ENCODE data around the gene CA5A. TPM values are rescaled to one million over a fixed set of nuclear protein-coding genes. Genes with fewer than 3 reads are reported as not detected.

CA5A gene
- total RNA-seq, 1 donor from 2014 or later: not detected

DNA sequence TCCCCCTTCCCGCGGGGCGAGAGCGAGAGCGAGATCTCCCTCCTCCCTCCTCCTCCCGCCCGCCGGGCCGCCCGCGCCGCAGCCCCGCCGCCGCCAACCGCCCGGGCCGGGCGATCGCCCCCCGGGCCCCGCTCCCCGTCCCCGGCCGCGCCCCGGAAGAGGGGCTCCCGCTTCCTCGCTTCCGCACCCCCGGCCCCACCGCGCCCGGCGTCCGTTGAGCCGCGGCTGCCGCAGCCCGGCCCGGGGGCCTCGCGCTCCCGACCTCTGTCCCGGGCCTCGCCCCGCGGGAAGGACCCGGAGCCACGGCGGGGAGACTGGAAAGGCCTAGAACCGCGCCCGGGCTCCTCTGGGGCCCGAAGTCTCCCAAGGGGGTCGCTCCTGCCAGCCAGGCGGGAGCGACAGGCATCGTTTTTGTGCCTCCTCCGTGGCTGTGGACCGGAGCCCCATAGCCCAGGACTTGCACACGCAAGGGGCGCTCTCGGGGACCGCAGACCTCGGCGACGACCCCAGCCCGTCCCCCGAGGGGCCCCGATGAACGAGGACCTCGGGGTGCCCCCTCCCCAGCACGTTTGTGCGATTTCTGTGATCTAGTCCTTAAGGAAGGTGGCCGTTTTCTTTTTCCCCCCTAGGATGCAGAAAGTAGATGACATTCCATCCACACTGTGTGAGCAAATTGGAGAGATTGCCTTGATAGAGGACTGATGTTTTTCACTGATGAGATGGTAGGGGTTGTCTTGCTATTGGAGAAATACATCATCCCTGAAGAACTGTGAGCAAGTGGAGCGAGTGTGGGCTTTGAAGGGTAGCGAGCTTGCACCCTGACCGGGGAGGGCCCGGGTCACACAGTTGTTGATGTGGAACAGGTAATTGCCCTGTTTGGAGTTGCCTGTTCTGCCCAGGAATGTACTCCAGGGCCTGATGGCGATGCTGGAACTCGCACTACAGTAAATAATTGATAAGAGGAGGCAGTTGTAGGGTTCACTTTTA is 15.5 kb upstream of the CA5A start:
- Histone ChIP-seq H3K9me3 (no peaks in the 10 kb centered on the region), H3K27me3 (no peaks in the 10 kb centered on the region), H3K27ac (peak overlapping the region; percentile 98), H3K36me3 (no peaks in the 10 kb centered on the region), H3K4me3 (peak overlapping the region; percentile 98), H3K4me1 (peaks cover 41% of the 10 kb centered on the region)
- intact Hi-C loops (cut with DNase I): no loop called here
- TF ChIP-seq, protein P1, sequence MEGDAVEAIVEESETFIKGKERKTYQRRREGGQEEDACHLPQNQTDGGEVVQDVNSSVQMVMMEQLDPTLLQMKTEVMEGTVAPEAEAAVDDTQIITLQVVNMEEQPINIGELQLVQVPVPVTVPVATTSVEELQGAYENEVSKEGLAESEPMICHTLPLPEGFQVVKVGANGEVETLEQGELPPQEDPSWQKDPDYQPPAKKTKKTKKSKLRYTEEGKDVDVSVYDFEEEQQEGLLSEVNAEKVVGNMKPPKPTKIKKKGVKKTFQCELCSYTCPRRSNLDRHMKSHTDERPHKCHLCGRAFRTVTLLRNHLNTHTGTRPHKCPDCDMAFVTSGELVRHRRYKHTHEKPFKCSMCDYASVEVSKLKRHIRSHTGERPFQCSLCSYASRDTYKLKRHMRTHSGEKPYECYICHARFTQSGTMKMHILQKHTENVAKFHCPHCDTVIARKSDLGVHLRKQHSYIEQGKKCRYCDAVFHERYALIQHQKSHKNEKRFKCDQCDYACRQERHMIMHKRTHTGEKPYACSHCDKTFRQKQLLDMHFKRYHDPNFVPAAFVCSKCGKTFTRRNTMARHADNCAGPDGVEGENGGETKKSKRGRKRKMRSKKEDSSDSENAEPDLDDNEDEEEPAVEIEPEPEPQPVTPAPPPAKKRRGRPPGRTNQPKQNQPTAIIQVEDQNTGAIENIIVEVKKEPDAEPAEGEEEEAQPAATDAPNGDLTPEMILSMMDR (IDR thresholded peaks at IDR 0.05): peak; percentile 26
- DNase-seq (no peak), ATAC-seq (no peak)

DNA sequence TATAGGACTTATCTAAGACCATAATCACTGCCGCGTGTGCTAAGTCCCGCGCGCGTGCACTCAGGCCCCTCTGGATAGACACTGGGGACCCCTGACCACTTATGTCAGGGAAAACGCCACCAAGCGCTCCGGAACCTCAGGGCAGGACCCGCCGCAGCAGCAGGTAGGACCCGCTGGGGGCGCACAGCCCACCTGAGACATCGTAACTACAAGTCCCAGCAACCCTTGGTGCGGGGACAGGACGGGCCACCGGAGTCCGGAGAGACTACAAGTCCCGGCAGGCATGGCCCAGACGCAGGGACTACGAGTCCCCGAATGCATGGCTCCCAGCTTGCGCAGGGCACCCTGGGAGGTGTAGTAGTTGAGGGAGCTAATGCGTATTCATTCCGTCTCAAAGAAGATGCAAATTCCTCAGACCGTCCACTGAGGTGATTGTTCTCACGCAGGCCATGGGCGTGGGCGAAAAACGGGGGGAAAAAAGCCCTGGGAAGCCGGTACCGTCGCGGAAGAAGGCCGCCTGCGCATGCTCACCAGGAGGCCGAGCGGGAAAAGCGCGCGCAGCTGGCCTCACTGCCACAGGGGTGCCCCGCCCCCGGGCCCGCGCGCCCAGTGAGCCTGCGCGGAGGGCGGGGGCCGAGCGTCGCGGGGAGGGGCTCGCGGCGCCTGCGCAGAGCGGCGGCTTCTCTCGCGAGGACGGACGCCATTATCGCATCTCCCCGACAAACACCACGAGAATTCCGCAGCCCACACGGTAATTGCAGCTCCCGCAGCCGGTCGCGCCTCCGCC is 14.6 kb upstream of the CA5A start, which contains the start of gene BANP:
Gene BANP, plus strand, starts transcription at position 670 of the 787 bp plus-strand sequence. CDS start 23,682 bp downstream, outside the sequence.
- ATAC-seq (peak; percentile 93), DNase-seq (peak; percentile 99)
- Histone ChIP-seq H3K4me3 (peak within 1 kb of the TSS; percentile 98), H3K36me3 (no peaks in the 10 kb centered on the region), H3K4me1 (peaks cover 35% of the 10 kb centered on the region), H3K27me3 (no peaks in the 10 kb centered on the region), H3K9me3 (no peaks in the 10 kb centered on the region), H3K27ac (peak within 1 kb of the TSS; percentile 98)
- TF ChIP-seq, protein P1 (IDR thresholded peaks at IDR 0.05): peak; percentile 56
- intact Hi-C loops (cut with DNase I): no loop called here

DNA sequence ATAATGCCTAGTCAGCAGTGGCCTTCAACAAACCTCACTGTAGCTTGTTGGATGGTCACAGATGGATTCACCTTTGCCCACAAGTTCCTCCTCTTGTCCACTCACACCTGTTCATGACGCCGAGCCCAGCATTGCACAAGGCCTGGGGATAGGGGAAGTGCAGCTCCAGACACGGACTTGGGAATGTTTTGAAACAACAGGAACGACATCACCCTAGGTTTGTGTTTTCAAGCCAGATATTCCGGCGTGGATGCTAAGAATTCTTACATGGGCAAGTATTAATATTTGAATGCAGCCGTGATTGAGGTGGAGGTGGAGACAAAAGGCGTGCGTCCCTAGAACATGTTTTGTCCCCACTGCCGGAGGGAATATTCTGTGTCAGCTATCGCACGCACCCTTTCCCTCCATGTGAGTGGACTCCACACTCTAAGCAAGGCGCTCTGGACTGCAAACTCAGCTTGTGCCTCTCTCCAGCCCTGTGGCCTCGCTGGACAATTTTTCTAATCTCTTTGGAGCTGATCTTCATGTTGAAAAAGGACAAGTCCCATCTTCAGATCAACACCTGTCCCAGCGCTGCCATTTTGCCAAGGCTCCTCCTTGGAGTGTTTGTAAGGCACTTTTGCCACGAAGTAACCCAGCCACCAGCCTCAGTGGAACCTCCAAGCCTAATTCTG is 12.9 kb upstream of the CA5A start:
- Histone ChIP-seq H3K4me1 (peaks cover 19% of the 10 kb centered on the region), H3K27me3 (no peaks in the 10 kb centered on the region), H3K4me3 (no peak overlapping the region), H3K36me3 (no peaks in the 10 kb centered on the region), H3K27ac (no peak overlapping the region), H3K9me3 (no peaks in the 10 kb centered on the region)
- TF ChIP-seq, protein P1 (IDR thresholded peaks at IDR 0.05): no peak
- ATAC-seq (no peak), DNase-seq (no peak)
- intact Hi-C loops (cut with DNase I): no loop called here

DNA sequence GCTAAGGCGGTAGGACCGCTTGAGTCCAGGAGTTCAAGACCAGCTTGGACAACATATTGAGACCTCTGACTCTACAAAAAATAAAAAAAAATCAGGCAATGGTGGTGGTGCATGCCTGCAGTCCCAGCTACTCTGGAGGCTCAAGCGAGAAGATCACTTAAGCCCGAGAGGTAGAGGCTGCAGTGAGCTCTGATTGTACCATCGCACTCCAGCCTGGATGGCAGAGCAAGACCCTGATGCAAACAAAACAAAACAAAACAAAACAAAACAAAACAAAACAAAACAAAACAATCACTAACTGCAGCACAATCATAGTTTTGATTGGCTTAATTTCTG is 12.4 kb upstream of the CA5A start:
- Histone ChIP-seq H3K4me3 (no peak overlapping the region), H3K36me3 (no peaks in the 10 kb centered on the region), H3K9me3 (no peaks in the 10 kb centered on the region), H3K27me3 (no peaks in the 10 kb centered on the region), H3K4me1 (peaks cover 17% of the 10 kb centered on the region), H3K27ac (no peak overlapping the region)
- DNase-seq (no peak), ATAC-seq (no peak)
- TF ChIP-seq, protein P1 (IDR thresholded peaks at IDR 0.05): no peak
- intact Hi-C loops (cut with DNase I): no loop called here

DNA sequence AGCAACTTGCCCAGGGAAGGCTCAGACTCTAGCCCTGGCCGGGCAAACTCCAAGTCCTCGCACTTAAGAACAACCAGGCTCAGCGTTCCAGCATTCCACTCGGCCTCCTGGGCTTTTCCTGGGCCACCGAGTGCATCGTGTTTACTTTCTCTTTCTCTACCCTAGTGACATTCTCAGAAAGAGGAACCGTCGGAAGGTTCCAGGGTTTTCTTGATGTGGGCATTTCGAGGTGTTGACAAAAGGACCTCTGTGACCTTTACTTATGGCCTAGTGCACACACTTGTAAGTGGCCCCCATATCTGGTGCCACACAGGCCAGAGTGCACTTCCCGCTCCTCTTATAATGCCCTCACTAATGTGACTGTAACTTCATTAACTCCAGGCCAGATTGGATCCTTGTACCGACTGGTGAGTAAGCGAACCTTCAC is 11.8 kb upstream of the CA5A start:
- DNase-seq: no peak
- H3K4me1 ChIP-seq: peaks cover 11% of the 10 kb centered on the region
- ATAC-seq: no peak
- TF ChIP-seq, protein P1 (IDR thresholded peaks at IDR 0.05): no peak
- no peaks in the 10 kb centered on the region for H3K9me3 ChIP-seq
- no peaks in the 10 kb centered on the region for H3K36me3 ChIP-seq
- peak overlapping the region; percentile 72 for H3K27ac ChIP-seq
- intact Hi-C loops (cut with DNase I): no loop called here
- H3K27me3 ChIP-seq: no peaks in the 10 kb centered on the region
- no peak overlapping the region for H3K4me3 ChIP-seq
